GM21576 (cell line): ENCODE results near the gene FNDC3B.
"Not testable (repeated sequence)": the region's sequence is repeated elsewhere in the genome, so short reads cannot be mapped to it uniquely, and the experiment has no call there.

Experiments used
- ATAC-seq: cut with Tn5 transposase; IDR thresholded peaks from one replicate; pipeline ENCODE4 v1.9.1; 2021; ENCODE audit warnings: mild to moderate bottlenecking, moderate library complexity; ENCODE audit not compliant: unreplicated experiment

Gene FNDC3B

GRCh38 chr3:172351895-172352466 lies 312.6 kb downstream of the FNDC3B start:
- ATAC-seq: no peak

GRCh38 chr3:172352786-172353185 lies 313.4 kb downstream of the FNDC3B start:
- no peak for ATAC-seq

GRCh38 chr3:172354931-172355499 lies 315.6 kb downstream of the FNDC3B start:
- no peak for ATAC-seq

- ATAC-seq: no peak
Observed at GRCh38 chr3:172355836-172356235, 316.5 kb downstream of the FNDC3B start.

GRCh38 chr3:172356427-172356826 lies 317.0 kb downstream of the FNDC3B start:
- ATAC-seq: no peak

GRCh38 chr3:172357850-172358754 lies 318.7 kb downstream of the FNDC3B start:
- ATAC-seq: no peak

- ATAC-seq: no peak
Observed at GRCh38 chr3:172359231-172359630, 319.9 kb downstream of the FNDC3B start.

GRCh38 chr3:172359996-172360395 lies 320.6 kb downstream of the FNDC3B start:
- no peak for ATAC-seq

GRCh38 chr3:172362583-172362982 lies 323.2 kb downstream of the FNDC3B start:
- ATAC-seq: no peak

GRCh38 chr3:172364374-172365027 lies 325.1 kb downstream of the FNDC3B start:
- ATAC-seq: no peak

- ATAC-seq: no peak
Observed at GRCh38 chr3:172365028-172365567, 325.7 kb downstream of the FNDC3B start.

- ATAC-seq: no peak
Observed at GRCh38 chr3:172367205-172368105, 328.1 kb downstream of the FNDC3B start.

- not testable (repeated sequence) for ATAC-seq
Observed at GRCh38 chr3:172368556-172368955, 329.2 kb downstream of the FNDC3B start.

GRCh38 chr3:172369590-172370259 lies 330.3 kb downstream of the FNDC3B start:
- ATAC-seq: no peak

GRCh38 chr3:172370419-172370818 lies 331.0 kb downstream of the FNDC3B start:
- ATAC-seq: no peak

- ATAC-seq: no peak
Observed at GRCh38 chr3:172371544-172371943, 332.2 kb downstream of the FNDC3B start.

GRCh38 chr3:172372895-172373294 lies 333.5 kb downstream of the FNDC3B start:
- no peak for ATAC-seq

- ATAC-seq: no peak
Observed at GRCh38 chr3:172373912-172374311, 334.5 kb downstream of the FNDC3B start.

- no peak for ATAC-seq
Observed at GRCh38 chr3:172375206-172375850, 335.9 kb downstream of the FNDC3B start.
